Endodermal cell (in vitro differentiated cells): ENCODE measurements around the gene ADAMTS6. TPM values are rescaled to one million over a fixed set of nuclear protein-coding genes. Genes with fewer than 3 reads are reported as not detected.
A peak's percentile ranks its signal among the peaks of the same experiment; 100 is the strongest.

Experiments used
- DNase-seq: peaks from one replicate; pipeline ENCODE4 v3.0.0-alpha.2; 2017
- H3K27ac ChIP-seq: 2 replicates; pipeline ENCODE4 v1.5.1; 2013; ENCODE audit warnings: mild to moderate bottlenecking, low read depth, low read length, moderate library complexity
- H3K27me3 ChIP-seq: 2 replicates; pipeline ENCODE4 v1.6.1; 2013; ENCODE audit warnings: mild to moderate bottlenecking, low read length, moderate library complexity; ENCODE audit not compliant: insufficient read depth, control insufficient read depth, poor library complexity, severe bottlenecking
- H3K36me3 ChIP-seq: 2 replicates; pipeline ENCODE4 v1.7.0; 2013; ENCODE audit warnings: mild to moderate bottlenecking, low read length, moderate library complexity; ENCODE audit not compliant: control insufficient read depth, insufficient read depth
- H3K4me1 ChIP-seq: one replicate; pipeline ENCODE4 v1.7.0; 2013; ENCODE audit warnings: low read length; ENCODE audit not compliant: control insufficient read depth, insufficient read depth
- H3K4me3 ChIP-seq: 2 replicates; pipeline ENCODE4 v1.5.1; 2013; ENCODE audit warnings: mild to moderate bottlenecking, low read length, moderate library complexity
- H3K9ac ChIP-seq: 2 replicates; pipeline ENCODE4 v1.6.1; 2013; ENCODE audit warnings: mild to moderate bottlenecking, low read length, moderate library complexity; ENCODE audit not compliant: poor library complexity, severe bottlenecking; ENCODE audit errors: extremely low read depth
- H3K9me3 ChIP-seq: 2 replicates; pipeline ENCODE4 v1.6.1; 2013; ENCODE audit warnings: mild to moderate bottlenecking, low read length, moderate library complexity; ENCODE audit not compliant: control insufficient read depth
- H3K27ac Mint-ChIP-seq: 2 replicates; pipeline ENCODE4 v1.8.0; 2020; ENCODE audit warnings: mixed read lengths
- H3K27me3 Mint-ChIP-seq: 2 replicates; pipeline ENCODE4 v1.8.0; 2021; ENCODE audit warnings: mild to moderate bottlenecking, mixed read lengths; ENCODE audit not compliant: insufficient read depth
- H3K36me3 Mint-ChIP-seq: 2 replicates; pipeline ENCODE4 v1.8.0; 2020; ENCODE audit warnings: low read depth, mixed read lengths
- H3K4me1 Mint-ChIP-seq: 2 replicates; pipeline ENCODE4 v1.8.0; 2020; ENCODE audit warnings: mixed read lengths
- H3K4me3 Mint-ChIP-seq: 2 replicates; pipeline ENCODE4 v1.8.0; 2020; ENCODE audit warnings: mild to moderate bottlenecking, moderate library complexity, mixed read lengths
- H3K9me3 Mint-ChIP-seq: 2 replicates; pipeline ENCODE4 v1.8.0; 2020; ENCODE audit warnings: mild to moderate bottlenecking, mixed read lengths
- CTCF ChIP-seq: fragments of 200-600 bp; sonication (generic); conservative IDR thresholded peaks from 2 replicates; pipeline ENCODE4 v1.5.0; 2021; ENCODE audit warnings: antibody characterized with exemption, mild to moderate bottlenecking
- WGBS, 2 experiments: methylation state at CpG; one replicate each; pipeline versions ENCODE4 v1.1.5 to v1.1.7; 2013; ENCODE audit warnings: missing lambda C conversion rate in 2 of 2, mixed read lengths in 1 of 2; ENCODE audit not compliant: insufficient coverage in 1 of 2, insufficient read length in 1 of 2; 5-methylcytosine and 5-hydroxymethylcytosine counted together
- total RNA-seq, 2 donors: library from RNA; stranded (reverse); fragmentation: NEBNext Ultra II Directional in 1 of 2; extraction: Animal tissue kit (Norgen Biotek cat#: 25700) in 1 of 2; gene quantifications; 2 replicates in 1 of 2; 3 replicates in 1 of 2; pipeline ENCODE4 v1.2.1, GENCODE V29; 2021

The ADAMTS6 gene
- total RNA-seq, 2 donors from 2014 or later, result 2.8 to 4.3 TPM

- no peak overlapping the region for H3K27ac Mint-ChIP-seq
- TF ChIP-seq CTCF, result no peak
- H3K36me3 Mint-ChIP-seq, result no peaks in the 10 kb centered on the region
- WGBS, 2 experiments, result 67 to 69% methylated on average over 2 to 6 of the region's 6 CpGs
- Histone ChIP-seq H3K27ac (peak overlapping the region; percentile 31), H3K4me3 (no peak overlapping the region), H3K9me3 (no peaks in the 10 kb centered on the region), H3K36me3 (no peaks in the 10 kb centered on the region), H3K27me3 (peaks cover 5% of the 10 kb centered on the region), H3K4me1 (peaks cover 3% of the 10 kb centered on the region), H3K9ac (no peak overlapping the region)
- peaks cover 35% of the 10 kb centered on the region for H3K4me1 Mint-ChIP-seq
- no peaks in the 10 kb centered on the region for H3K9me3 Mint-ChIP-seq
- no peaks in the 10 kb centered on the region for H3K27me3 Mint-ChIP-seq
- no peak for DNase-seq
- H3K4me3 Mint-ChIP-seq, result no peak overlapping the region
Observed at GRCh38 chr5:65262649-65263059, 219.1 kb downstream of the ADAMTS6 start.

DNA sequence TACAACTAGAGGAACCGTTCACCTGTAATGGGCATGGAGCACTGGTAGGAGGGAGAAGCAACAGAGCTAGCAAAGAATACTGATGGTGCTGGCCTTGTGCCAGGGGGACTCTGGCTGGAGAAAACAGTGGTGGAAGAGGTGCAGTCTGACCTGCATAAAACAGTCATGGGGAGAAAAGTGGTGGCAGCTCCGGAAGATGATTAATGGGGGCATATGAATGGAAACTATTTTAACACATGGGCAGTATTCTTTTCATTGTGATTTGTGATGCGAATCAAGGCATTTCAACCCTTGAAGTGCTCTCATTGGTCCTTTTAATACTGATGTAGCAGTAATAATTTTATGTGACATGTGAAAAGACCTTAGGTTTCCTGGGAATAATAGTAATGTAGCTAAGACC lies 219.6 kb downstream of the ADAMTS6 start:
- H3K4me3 Mint-ChIP-seq, result no peak overlapping the region
- TF ChIP-seq CTCF, result no peak
- H3K9me3 Mint-ChIP-seq, result no peaks in the 10 kb centered on the region
- Histone ChIP-seq H3K4me3 (no peak overlapping the region), H3K9me3 (no peaks in the 10 kb centered on the region), H3K27ac (peak overlapping the region; percentile 31), H3K9ac (no peak overlapping the region), H3K36me3 (no peaks in the 10 kb centered on the region), H3K27me3 (peaks cover 5% of the 10 kb centered on the region), H3K4me1 (peaks cover 3% of the 10 kb centered on the region)
- H3K4me1 Mint-ChIP-seq, result peaks cover 35% of the 10 kb centered on the region
- no peaks in the 10 kb centered on the region for H3K36me3 Mint-ChIP-seq
- H3K27me3 Mint-ChIP-seq, result no peaks in the 10 kb centered on the region
- WGBS, 2 experiments, result 90 to 91% methylated on average over 3 of the region's 3 CpGs
- no peak overlapping the region for H3K27ac Mint-ChIP-seq
- no peak for DNase-seq

DNA sequence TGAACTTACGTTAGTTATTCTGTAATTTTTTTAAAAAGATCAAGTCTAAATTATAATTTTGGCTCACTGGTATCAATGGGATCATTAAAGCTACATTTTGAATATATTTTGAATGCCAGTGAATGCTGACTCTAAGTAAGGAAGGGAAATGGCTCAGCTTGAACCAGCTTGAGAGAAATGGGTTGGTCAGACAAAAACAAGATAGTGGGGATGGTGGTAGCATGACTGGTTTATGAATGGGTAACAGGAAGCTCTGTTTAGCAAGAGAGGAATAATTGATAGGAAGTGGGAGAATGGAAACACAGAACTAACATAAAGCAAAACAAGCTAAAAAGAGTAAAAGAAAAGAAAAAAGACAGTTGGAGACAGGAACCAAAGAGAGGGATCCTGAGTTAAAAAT lies 220.2 kb downstream of the ADAMTS6 start:
- Histone ChIP-seq H3K4me1 (peaks cover 3% of the 10 kb centered on the region), H3K27me3 (peaks cover 5% of the 10 kb centered on the region), H3K9ac (no peak overlapping the region), H3K4me3 (no peak overlapping the region), H3K36me3 (no peaks in the 10 kb centered on the region), H3K9me3 (no peaks in the 10 kb centered on the region), H3K27ac (no peak overlapping the region)
- H3K36me3 Mint-ChIP-seq, result no peaks in the 10 kb centered on the region
- WGBS, 2 experiments, result 91% methylated on average over 1 of the region's 1 CpG; no CpG with 5 or more reads in 1 of the 2 experiments
- H3K27me3 Mint-ChIP-seq, result no peaks in the 10 kb centered on the region
- no peak overlapping the region for H3K27ac Mint-ChIP-seq
- no peaks in the 10 kb centered on the region for H3K9me3 Mint-ChIP-seq
- DNase-seq, result no peak
- no peak for TF ChIP-seq CTCF
- no peak overlapping the region for H3K4me3 Mint-ChIP-seq
- peaks cover 35% of the 10 kb centered on the region for H3K4me1 Mint-ChIP-seq
